Omental fat pad (tissue), 4 donors: ENCODE results near the gene TPM3. TPM values are rescaled to one million over a fixed set of nuclear protein-coding genes. Genes with fewer than 3 reads are reported as not detected.

Experiments
- ATAC-seq: fragments of 150-250 bp; one replicate; pipeline ENCODE4 v1.9.1; 2016; ENCODE audit warnings: mild to moderate bottlenecking, moderate library complexity; ENCODE audit not compliant: low FRiP score
- DNase-seq: peaks from one replicate; pipeline ENCODE4 v3.0.0-alpha.2; 2019; ENCODE audit warnings: low spot score
- CTCF ChIP-seq, 3 donors: fragments of 450-650 bp; IDR thresholded peaks; one replicate each; pipeline ENCODE4 v1.5.1; 2016 to 2017; ENCODE audit warnings: antibody characterized with exemption in 3 of 3, mild to moderate bottlenecking in 3 of 3, moderate library complexity in 2 of 3
- total RNA-seq, 4 donors: library from RNA; depleted of rRNA; stranded (reverse); fragments of >200 nt; gene quantifications; one replicate each; pipeline ENCODE4 v1.1.0, GENCODE V29; 2016

The TPM3 gene
- total RNA-seq, 4 donors from 2014 or later = 285 to 611 (median 352) TPM

GRCh38 chr1:154179946-154180687 is 11.8 kb downstream of the TPM3 start:
- no peak for TF ChIP-seq CTCF (IDR thresholded peaks at IDR 0.05)
- ATAC-seq = no peak
- DNase-seq = no peak

- ATAC-seq = no peak
- no peak for DNase-seq
- TF ChIP-seq CTCF (IDR thresholded peaks at IDR 0.05) = no peak
These were observed 12.7 kb downstream of the TPM3 start for GRCh38 chr1:154178911-154179811.

- no peak for TF ChIP-seq CTCF (IDR thresholded peaks at IDR 0.05)
- ATAC-seq (no peak), DNase-seq (no peak)
These were observed 13.9 kb downstream of the TPM3 start for GRCh38 chr1:154178013-154178412.

GRCh38 chr1:154176337-154176736 is 15.6 kb downstream of the TPM3 start:
- DNase-seq = no peak
- TF ChIP-seq CTCF (IDR thresholded peaks at IDR 0.05) = no peak
- peak; percentile 62 for ATAC-seq

- DNase-seq (no peak), ATAC-seq (no peak)
- TF ChIP-seq CTCF (IDR thresholded peaks at IDR 0.05) = no peak
These were observed 17.2 kb downstream of the TPM3 start for GRCh38 chr1:154174654-154175053.

GRCh38 chr1:154171880-154172279 is 20.0 kb downstream of the TPM3 start:
- ATAC-seq = no peak
- TF ChIP-seq CTCF (IDR thresholded peaks at IDR 0.05) = no peak

More at GRCh38 chr1:154171880-154172279, 20.0 kb downstream of the TPM3 start:
- no peak for DNase-seq
